Measurements from ENCODE around the gene LGR5. TPM values are rescaled to one million over a fixed set of nuclear protein-coding genes. Genes with fewer than 3 reads are reported as not detected.

The LGR5 gene
- total RNA-seq, 1 experiment from 2014 or later, result 0.04 TPM

DNA sequence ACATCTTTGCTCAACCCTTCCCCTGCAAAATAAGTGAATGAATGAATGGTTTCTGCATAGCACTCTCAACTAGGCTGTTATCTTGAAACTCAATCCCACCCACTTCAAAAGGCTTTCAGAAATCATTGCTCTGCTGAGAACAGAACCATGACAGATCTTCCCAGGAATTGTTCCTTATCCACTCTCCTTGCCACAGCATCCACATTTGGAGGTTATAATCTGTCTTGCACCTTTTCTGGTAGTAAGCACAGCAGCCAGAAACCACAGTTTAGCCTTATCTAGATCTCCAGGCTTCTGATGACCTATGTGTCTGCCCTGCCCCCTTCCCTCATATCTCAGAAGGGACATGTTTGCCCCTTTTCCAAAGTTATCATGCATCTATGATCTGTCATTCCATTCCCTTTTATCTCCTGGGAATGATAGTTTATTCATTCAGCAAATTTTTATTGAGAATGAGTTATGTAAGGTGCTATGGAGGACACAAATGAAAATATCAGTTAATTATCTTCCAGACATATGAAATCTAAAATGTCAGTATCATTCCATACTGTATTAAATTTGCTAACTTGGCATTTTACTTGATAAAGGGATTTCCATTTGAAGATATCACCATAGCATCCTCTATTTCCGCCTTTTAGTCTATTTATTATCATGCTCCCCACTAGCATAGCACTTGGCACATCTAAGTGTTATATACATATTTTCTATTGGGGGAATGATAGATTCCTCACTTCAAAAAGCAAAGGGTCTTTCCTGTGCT is 21.4 kb downstream of the LGR5 start:
- Histone ChIP-seq H4K20me1 (ENCODE audit: low read length) (no peaks in the 10 kb centered on the region), H3K4me3 (ENCODE audit: low read length) (no peak overlapping the region), H3K27ac (ENCODE audit: low read length) (no peak overlapping the region), H3K9ac (ENCODE audit: low read length) (no peak overlapping the region), H3K4me1 (ENCODE audit: insufficient read depth, low read length) (no peaks in the 10 kb centered on the region), H3K79me2 (ENCODE audit: low read length) (no peaks in the 10 kb centered on the region), H3K9me2 (replicated peaks; ENCODE audit: low read length) (no peaks in the 10 kb centered on the region), H3K27me3 (ENCODE audit: low read length) (peaks cover 60% of the 10 kb centered on the region), H3F3A (ENCODE audit: low read length, unreplicated experiment) (no peaks in the 10 kb centered on the region), H2AFZ (ENCODE audit: low read length) (no peak overlapping the region), H3K36me3 (ENCODE audit: low read depth, low read length) (no peaks in the 10 kb centered on the region), H3K4me2 (ENCODE audit: low read length) (no peak overlapping the region), H3K9me3 (ENCODE audit: low read length) (no peaks in the 10 kb centered on the region)
- intact Hi-C loops (cut with micrococcal nuclease), result no loop called here
- DNase-seq (no peak), ATAC-seq (no peak)
- CTCF ChIA-PET, result no interaction called here
- POLR2A ChIA-PET (ENCODE audit: unreplicated experiment), result no interaction called here
- no TSS peak for BruUV-seq (replicated peaks)
- TF ChIP-seq EZH2 (IDR thresholded peaks at IDR 0.05; ENCODE audit: low read length, unreplicated experiment) (no peak), EZH2phosphoT487 (IDR thresholded peaks at IDR 0.05; ENCODE audit: borderline replicate concordance, low read length) (no peak)
- TF ChIP-seq, protein P1, sequence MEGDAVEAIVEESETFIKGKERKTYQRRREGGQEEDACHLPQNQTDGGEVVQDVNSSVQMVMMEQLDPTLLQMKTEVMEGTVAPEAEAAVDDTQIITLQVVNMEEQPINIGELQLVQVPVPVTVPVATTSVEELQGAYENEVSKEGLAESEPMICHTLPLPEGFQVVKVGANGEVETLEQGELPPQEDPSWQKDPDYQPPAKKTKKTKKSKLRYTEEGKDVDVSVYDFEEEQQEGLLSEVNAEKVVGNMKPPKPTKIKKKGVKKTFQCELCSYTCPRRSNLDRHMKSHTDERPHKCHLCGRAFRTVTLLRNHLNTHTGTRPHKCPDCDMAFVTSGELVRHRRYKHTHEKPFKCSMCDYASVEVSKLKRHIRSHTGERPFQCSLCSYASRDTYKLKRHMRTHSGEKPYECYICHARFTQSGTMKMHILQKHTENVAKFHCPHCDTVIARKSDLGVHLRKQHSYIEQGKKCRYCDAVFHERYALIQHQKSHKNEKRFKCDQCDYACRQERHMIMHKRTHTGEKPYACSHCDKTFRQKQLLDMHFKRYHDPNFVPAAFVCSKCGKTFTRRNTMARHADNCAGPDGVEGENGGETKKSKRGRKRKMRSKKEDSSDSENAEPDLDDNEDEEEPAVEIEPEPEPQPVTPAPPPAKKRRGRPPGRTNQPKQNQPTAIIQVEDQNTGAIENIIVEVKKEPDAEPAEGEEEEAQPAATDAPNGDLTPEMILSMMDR (conservative IDR thresholded peaks at IDR 0.05; ENCODE audit: low read depth, low read length), result no peak

DNA sequence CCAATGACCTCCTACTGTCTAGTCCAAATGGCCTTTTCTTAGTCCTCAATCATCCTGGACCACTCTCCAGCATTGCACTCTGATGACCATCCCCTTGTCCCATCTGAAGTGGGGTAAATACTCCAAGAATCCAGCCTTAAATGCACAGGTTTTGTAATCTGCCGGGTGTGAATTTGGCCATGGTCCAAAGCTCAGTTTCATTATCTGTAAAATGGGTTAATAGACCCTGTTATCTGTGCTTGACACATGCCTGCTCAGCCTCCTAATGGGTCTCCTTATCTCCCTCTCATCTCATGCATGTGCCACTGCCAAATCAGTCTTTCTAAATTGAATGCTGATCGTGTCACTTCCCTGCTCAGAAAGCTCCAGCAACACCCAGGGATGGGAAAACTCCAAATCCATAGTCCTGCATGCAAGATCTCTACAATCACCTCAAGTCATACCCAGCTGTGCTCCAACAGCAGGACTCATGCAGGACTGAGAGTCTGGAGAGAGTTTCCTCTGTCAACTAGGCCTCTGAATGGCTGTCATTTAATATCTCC is 22.3 kb downstream of the LGR5 start:
- H4K20me1 ChIP-seq (ENCODE audit: low read length), result no peaks in the 10 kb centered on the region
- H3K27me3 ChIP-seq (ENCODE audit: low read length), result peaks cover 61% of the 10 kb centered on the region
- no peaks in the 10 kb centered on the region for H3K9me3 ChIP-seq (ENCODE audit: low read length)
- H3K4me2 ChIP-seq (ENCODE audit: low read length), result no peak overlapping the region
- ATAC-seq, result no peak
- no peak overlapping the region for H3K4me3 ChIP-seq (ENCODE audit: low read length)
- ChIA-PET CTCF (no interaction called here), POLR2A (ENCODE audit: unreplicated experiment) (no interaction called here)
- no peak overlapping the region for H3K9ac ChIP-seq (ENCODE audit: low read length)
- no peaks in the 10 kb centered on the region for H3K4me1 ChIP-seq (ENCODE audit: insufficient read depth, low read length)
- H3K36me3 ChIP-seq (ENCODE audit: low read depth, low read length), result no peaks in the 10 kb centered on the region
- no TSS peak for BruUV-seq (replicated peaks)
- H2AFZ ChIP-seq (ENCODE audit: low read length), result no peak overlapping the region
- intact Hi-C loops (cut with micrococcal nuclease), result no loop called here
- no peak for DNase-seq
- TF ChIP-seq EZH2 (IDR thresholded peaks at IDR 0.05; ENCODE audit: low read length, unreplicated experiment), result no peak
- no peak for TF ChIP-seq EZH2phosphoT487 (IDR thresholded peaks at IDR 0.05; ENCODE audit: borderline replicate concordance, low read length)
- TF ChIP-seq, protein P1 (conservative IDR thresholded peaks at IDR 0.05; ENCODE audit: low read depth, low read length), result no peak
- H3K79me2 ChIP-seq (ENCODE audit: low read length), result no peaks in the 10 kb centered on the region
- no peak overlapping the region for H3K27ac ChIP-seq (ENCODE audit: low read length)
- H3F3A ChIP-seq (ENCODE audit: low read length, unreplicated experiment), result no peaks in the 10 kb centered on the region
- H3K9me2 ChIP-seq (replicated peaks; ENCODE audit: low read length), result no peaks in the 10 kb centered on the region

DNA sequence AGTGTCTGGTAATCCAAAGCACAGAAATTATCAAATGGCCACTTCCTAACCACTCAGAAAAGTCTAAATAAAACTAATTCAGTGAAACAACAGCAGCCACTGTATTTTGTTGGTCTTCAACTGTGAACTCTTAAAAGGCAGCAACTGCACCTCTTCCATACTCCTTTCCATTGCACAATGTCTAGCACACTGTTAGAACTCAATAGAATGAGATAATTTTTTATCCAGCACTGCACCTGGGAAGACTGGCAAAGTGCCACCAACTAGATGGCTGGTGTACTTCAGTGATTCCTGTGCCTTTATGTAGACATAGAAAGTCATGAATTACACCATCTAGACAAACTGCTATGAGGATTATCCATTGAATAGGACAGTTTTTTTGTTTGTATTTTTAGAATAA is 26.2 kb downstream of the LGR5 start:
- no peak overlapping the region for H3K4me3 ChIP-seq (ENCODE audit: low read length)
- H3K9me2 ChIP-seq (replicated peaks; ENCODE audit: low read length), result no peaks in the 10 kb centered on the region
- H3F3A ChIP-seq (ENCODE audit: low read length, unreplicated experiment), result no peaks in the 10 kb centered on the region
- ChIA-PET CTCF (no interaction called here), POLR2A (ENCODE audit: unreplicated experiment) (no interaction called here)
- no peak overlapping the region for H3K27ac ChIP-seq (ENCODE audit: low read length)
- intact Hi-C loops (cut with micrococcal nuclease), result no loop called here
- no peak overlapping the region for H2AFZ ChIP-seq (ENCODE audit: low read length)
- H3K9me3 ChIP-seq (ENCODE audit: low read length), result no peaks in the 10 kb centered on the region
- H3K36me3 ChIP-seq (ENCODE audit: low read depth, low read length), result no peaks in the 10 kb centered on the region
- H3K9ac ChIP-seq (ENCODE audit: low read length), result no peak overlapping the region
- H3K79me2 ChIP-seq (ENCODE audit: low read length), result no peaks in the 10 kb centered on the region
- H3K4me2 ChIP-seq (ENCODE audit: low read length), result no peak overlapping the region
- BruUV-seq (replicated peaks), result no TSS peak
- TF ChIP-seq EZH2phosphoT487 (IDR thresholded peaks at IDR 0.05; ENCODE audit: borderline replicate concordance, low read length) (no peak), EZH2 (IDR thresholded peaks at IDR 0.05; ENCODE audit: low read length, unreplicated experiment) (no peak)
- TF ChIP-seq, protein P1 (conservative IDR thresholded peaks at IDR 0.05; ENCODE audit: low read depth, low read length), result no peak
- DNase-seq (no peak), ATAC-seq (no peak)
- peaks cover 48% of the 10 kb centered on the region for H3K27me3 ChIP-seq (ENCODE audit: low read length)
- no peaks in the 10 kb centered on the region for H3K4me1 ChIP-seq (ENCODE audit: insufficient read depth, low read length)
- H4K20me1 ChIP-seq (ENCODE audit: low read length), result no peaks in the 10 kb centered on the region

Data from PC-3 (cell line).